ENCODE results near the gene AMOTL1.

DNA sequence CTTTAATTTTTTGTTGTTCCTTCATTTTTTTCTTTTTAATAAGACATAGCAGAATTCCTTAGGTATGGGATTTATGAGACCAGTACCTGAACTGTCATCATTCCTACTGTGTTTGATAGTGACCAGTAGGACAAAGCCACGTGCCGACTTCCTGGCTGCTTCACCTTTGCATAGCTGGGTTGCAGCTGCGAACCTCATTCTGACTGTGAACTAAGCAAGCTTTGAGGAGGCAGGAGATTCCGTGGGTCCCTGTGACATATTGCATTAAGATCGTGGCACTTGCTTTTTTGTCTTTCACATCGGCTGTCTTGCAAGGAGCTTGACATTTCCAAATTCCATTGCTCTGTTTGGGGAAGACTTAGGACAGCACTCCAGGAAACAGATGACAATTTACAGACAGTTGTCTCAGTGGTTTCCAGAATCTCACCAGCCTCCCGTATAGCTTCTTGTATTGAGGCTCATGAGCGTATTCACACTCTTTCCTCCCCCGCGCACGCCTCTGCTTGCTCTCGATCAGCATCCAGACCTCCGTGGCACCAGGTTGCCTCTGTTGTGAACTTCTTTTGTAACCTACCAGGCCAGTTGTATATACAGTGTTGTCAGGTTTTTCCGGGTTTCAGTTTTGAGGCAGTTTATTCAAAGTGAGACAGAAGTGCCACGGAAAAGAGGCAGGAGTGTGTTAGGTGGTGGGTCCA lies 103.5 kb downstream of the AMOTL1 start:
- TF ChIP-seq POLR2AphosphoS5 (IDR thresholded peaks at IDR 0.05; ENCODE audit: borderline replicate concordance, low read depth, low read length) (no peak), EZH2 (IDR thresholded peaks at IDR 0.05) (no peak), FOXP2 (optimal IDR thresholded peaks at IDR 0.05; ENCODE audit: control extremely low read depth, extremely low read length, insufficient read depth) (no peak)

All from SK-N-MC (cell line).